Measurements from ENCODE around the gene NKX2-2. TPM values are rescaled to one million over a fixed set of nuclear protein-coding genes. Genes with fewer than 3 reads are reported as not detected.

NKX2-2 gene
- total RNA-seq, 1 donor from 2014 or later, result not detected

- intact Hi-C loops (cut with micrococcal nuclease), result loop anchor here (5.0 kb wide), 1 partner anchor 1060 kb away; the partner anchor contains the start of gene FOXA2
These were observed 8.8 kb upstream of the NKX2-2 start for GRCh38 chr20:21522481-21523280.

- intact Hi-C loops (cut with micrococcal nuclease), result loop anchor here (5.0 kb wide), 1 partner anchor 1060 kb away; the partner anchor contains the start of gene FOXA2
These were observed 8.0 kb upstream of the NKX2-2 start for GRCh38 chr20:21521596-21522480.

- intact Hi-C loops (cut with micrococcal nuclease), result loop anchor here (5.0 kb wide), 1 partner anchor 1061 kb away; the partner anchor contains the start of gene FOXA2
These were observed 7.1 kb upstream of the NKX2-2 start for GRCh38 chr20:21520702-21521595.

GRCh38 chr20:21519136-21519584, 5.3 kb upstream of the NKX2-2 start:
- intact Hi-C loops (cut with micrococcal nuclease), result loop anchor here (1.0 to 2.0 kb wide), 2 partner anchors 10 to 416 kb away; no protein-coding TSS in a partner anchor

- intact Hi-C loops (cut with micrococcal nuclease), result loop anchor here (2.0 kb wide), 1 partner anchor 416 kb away; no protein-coding TSS in a partner anchor
These were observed 4.6 kb upstream of the NKX2-2 start for GRCh38 chr20:21518292-21518991.

- intact Hi-C loops (cut with micrococcal nuclease), result loop anchor here (2.0 kb wide), 1 partner anchor 415 kb away; no protein-coding TSS in a partner anchor
These were observed 3.9 kb upstream of the NKX2-2 start for GRCh38 chr20:21517566-21518277.

- intact Hi-C loops (cut with micrococcal nuclease), result no loop called here
These were observed 3.1 kb upstream of the NKX2-2 start for GRCh38 chr20:21516861-21517565.

- intact Hi-C loops (cut with micrococcal nuclease), result no loop called here
These were observed 2.3 kb upstream of the NKX2-2 start for GRCh38 chr20:21516180-21516567.

- intact Hi-C loops (cut with micrococcal nuclease), result no loop called here
These were observed 1.7 kb upstream of the NKX2-2 start for GRCh38 chr20:21515300-21516179.

GRCh38 chr20:21514553-21515251, 838 bp upstream of the NKX2-2 start:
- intact Hi-C loops (cut with micrococcal nuclease), result no loop called here

- intact Hi-C loops (cut with micrococcal nuclease), result loop anchor here (2.0 kb wide), 2 partner anchors 190 to 408 kb away; no protein-coding TSS in a partner anchor
These were observed 642 bp downstream of the NKX2-2 start for GRCh38 chr20:21513181-21513663.

- intact Hi-C loops (cut with micrococcal nuclease), result loop anchor here (2.0 kb wide), 2 partner anchors 190 to 408 kb away; no protein-coding TSS in a partner anchor
These were observed 1.2 kb downstream of the NKX2-2 start for GRCh38 chr20:21512634-21513180.

- intact Hi-C loops (cut with micrococcal nuclease), result loop anchor here (2.0 kb wide), 3 partner anchors 13 to 407 kb away; no protein-coding TSS in a partner anchor
These were observed 1.8 kb downstream of the NKX2-2 start for GRCh38 chr20:21511850-21512633.

- intact Hi-C loops (cut with micrococcal nuclease), result loop anchor here (2.0 kb wide), 1 partner anchor 13 kb away; no protein-coding TSS in a partner anchor
These were observed 2.4 kb downstream of the NKX2-2 start for GRCh38 chr20:21511485-21511849.

All from T-helper 2 cell treated with Interferon-gamma antibody and Interleukin-4, amounts not matched to agents 100 ng/mL and 5 ng/mL, for 36 hours (primary cell).